ENCODE measurements around the gene BRINP3.
"Not testable (repeated sequence)": the region's sequence is repeated elsewhere in the genome, so short reads cannot be mapped to it uniquely, and the experiment has no call there.

BRINP3 gene

GRCh38 chr1:190477762-190478148, at the start of gene BRINP3:
Gene BRINP3, minus strand, starts transcription at chr1:190477864.
- DNase-seq, result no peak

GRCh38 chr1:190511554-190511953, 33.9 kb upstream of the BRINP3 start:
- no peak for DNase-seq

- no peak for DNase-seq
Observed at GRCh38 chr1:190507357-190507756, 29.7 kb upstream of the BRINP3 start.

GRCh38 chr1:190504539-190504938, 26.9 kb upstream of the BRINP3 start:
- not testable (repeated sequence) for DNase-seq

GRCh38 chr1:190497565-190497964, 19.9 kb upstream of the BRINP3 start:
- DNase-seq, result no peak

- no peak for DNase-seq
Observed at GRCh38 chr1:190494451-190494850, 16.8 kb upstream of the BRINP3 start.

GRCh38 chr1:190491404-190491803, 13.7 kb upstream of the BRINP3 start:
- DNase-seq, result no peak

GRCh38 chr1:190484045-190484444, 6.4 kb upstream of the BRINP3 start:
- DNase-seq, result no peak

- no peak for DNase-seq
Observed at GRCh38 chr1:190480231-190480630, 2.6 kb upstream of the BRINP3 start.

GRCh38 chr1:190479516-190479915, 1.9 kb upstream of the BRINP3 start:
- DNase-seq, result no peak

GRCh38 chr1:190479050-190479397, 1.4 kb upstream of the BRINP3 start:
- no peak for DNase-seq

- DNase-seq, result no peak
Observed at GRCh38 chr1:190478149-190479049, 735 bp upstream of the BRINP3 start.

GRCh38 chr1:190476806-190477205, 858 bp downstream of the BRINP3 start:
- DNase-seq, result no peak

- no peak for DNase-seq
Observed at GRCh38 chr1:190476321-190476720, 1.3 kb downstream of the BRINP3 start.

GRCh38 chr1:190475421-190476141, 2.1 kb downstream of the BRINP3 start:
- DNase-seq, result no peak

GRCh38 chr1:190474650-190475211, 2.9 kb downstream of the BRINP3 start:
- no peak for DNase-seq

GRCh38 chr1:190474010-190474409, 3.7 kb downstream of the BRINP3 start:
- DNase-seq, result no peak

- DNase-seq, result no peak
Observed at GRCh38 chr1:190472494-190472893, 5.2 kb downstream of the BRINP3 start.

GRCh38 chr1:190472042-190472441, 5.6 kb downstream of the BRINP3 start:
- no peak for DNase-seq

- no peak for DNase-seq
Observed at GRCh38 chr1:190464690-190465089, 13.0 kb downstream of the BRINP3 start.

GRCh38 chr1:190456129-190456528, 21.5 kb downstream of the BRINP3 start:
- no peak for DNase-seq

GRCh38 chr1:190455631-190456030, 22.0 kb downstream of the BRINP3 start:
- DNase-seq, result no peak

GRCh38 chr1:190453550-190453949, 24.1 kb downstream of the BRINP3 start:
- DNase-seq, result no peak

- no peak for DNase-seq
Observed at GRCh38 chr1:190452272-190452848, 25.3 kb downstream of the BRINP3 start.
